Measurements from ENCODE around the gene NR4A3.

The NR4A3 gene

DNA sequence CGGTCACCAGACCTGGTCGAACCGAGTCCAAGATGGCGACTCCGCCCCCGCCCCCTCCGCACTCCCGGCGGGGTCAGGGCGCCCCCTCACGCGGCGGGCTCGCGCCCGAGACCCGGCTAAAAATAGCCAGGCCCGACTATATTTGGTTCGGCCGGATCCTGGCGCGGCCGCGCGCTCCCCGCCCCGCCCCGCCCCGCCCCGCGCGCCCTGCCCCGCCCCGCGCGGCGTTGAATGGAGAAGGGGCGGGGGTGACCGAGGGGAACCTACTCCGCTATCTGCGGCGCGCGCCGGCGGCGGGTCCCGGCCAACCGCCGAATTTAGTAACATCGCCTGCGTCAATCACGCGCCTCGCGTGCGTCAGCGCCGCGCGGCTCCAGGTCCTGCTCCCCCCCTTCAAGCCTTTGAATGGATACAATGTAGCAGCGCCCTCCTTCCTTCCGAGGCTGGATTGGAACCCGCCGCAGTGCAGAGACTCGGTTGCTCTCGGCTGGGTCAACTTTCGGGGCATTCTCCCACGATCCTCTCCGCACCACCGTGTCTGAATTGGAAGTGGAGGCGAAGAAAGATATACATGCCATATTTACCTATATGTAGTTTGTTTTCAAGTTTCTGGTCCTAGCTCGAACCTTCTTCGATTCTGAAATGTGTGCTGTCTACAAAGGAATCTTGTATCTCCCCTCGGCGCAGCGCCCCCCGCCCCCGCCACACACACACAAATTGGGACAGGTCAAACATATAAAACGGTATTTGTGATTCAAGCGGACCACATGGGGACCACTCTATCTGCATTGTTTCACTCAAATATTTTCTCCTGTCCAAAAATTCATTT is 1.6 kb upstream of the NR4A3 start:
- no peak for TF ChIP-seq JUND (IDR thresholded peaks at IDR 0.05; ENCODE audit: low read depth)
- in situ Hi-C loops (cut with HindIII; ENCODE audit: low pct_unique_long_range_greater_than_20kb, low sequenced_read_pairs): no loop called here
- peak; percentile 75 to 89 for DNase-seq (ENCODE audit: low read depth in 1 of 2, low spot score in 1 of 2)

GRCh38 chr9:99820685-99821395 is 845 bp upstream of the NR4A3 start:
- no peak for TF ChIP-seq JUND (IDR thresholded peaks at IDR 0.05; ENCODE audit: low read depth)
- in situ Hi-C loops (cut with HindIII; ENCODE audit: low pct_unique_long_range_greater_than_20kb, low sequenced_read_pairs): no loop called here
- peak in 1 of 2 experiments; percentile 48 for DNase-seq (ENCODE audit: low read depth in 1 of 2, low spot score in 1 of 2)

- DNase-seq (ENCODE audit: low read depth in 1 of 2, low spot score in 1 of 2): no peak
- in situ Hi-C loops (cut with HindIII; ENCODE audit: low pct_unique_long_range_greater_than_20kb, low sequenced_read_pairs): no loop called here
- TF ChIP-seq JUND (IDR thresholded peaks at IDR 0.05; ENCODE audit: low read depth): no peak
Observed at GRCh38 chr9:99822109-99822805, 572 bp downstream of the NR4A3 start.

DNA sequence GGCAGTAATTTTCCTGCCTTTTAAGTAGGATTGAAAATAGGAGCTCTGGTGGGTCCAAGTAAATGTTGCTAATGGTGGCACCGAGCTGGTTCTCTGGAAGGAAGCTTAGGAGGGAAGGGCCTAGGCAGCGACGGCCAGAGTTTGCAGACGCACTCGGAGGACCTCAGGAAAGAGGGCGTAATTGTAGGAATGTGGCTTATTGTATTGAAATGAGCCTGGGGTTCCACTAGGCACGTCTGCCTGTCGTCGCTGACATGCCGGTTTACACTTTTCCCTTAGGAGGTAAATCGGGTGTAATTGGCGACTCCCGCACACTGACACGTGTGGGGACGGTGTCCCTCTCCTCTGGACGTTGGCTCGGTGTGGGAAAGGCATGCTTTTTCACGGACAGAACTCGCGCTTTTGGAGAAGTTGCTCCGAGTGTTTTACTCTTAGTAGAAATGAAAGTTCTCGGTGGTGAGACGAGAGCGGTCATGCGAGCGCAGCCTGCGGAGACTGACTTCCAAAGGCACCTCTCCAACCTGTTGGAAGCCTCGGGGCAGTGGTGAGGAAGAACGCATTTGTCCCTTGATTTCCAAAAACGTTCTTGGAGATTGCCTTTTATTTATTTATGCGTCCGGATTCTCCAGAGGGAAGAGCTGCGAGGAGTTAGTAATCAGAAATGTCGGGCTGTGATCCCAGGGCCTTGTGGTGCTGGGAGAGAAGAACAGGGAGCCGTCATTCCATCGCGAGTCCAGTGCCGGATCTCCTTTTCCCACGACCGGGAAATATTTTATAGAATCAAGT is 1.3 kb downstream of the NR4A3 start:
- DNase-seq (ENCODE audit: low read depth in 1 of 2, low spot score in 1 of 2): peak in 1 of 2 experiments; percentile 12
- TF ChIP-seq JUND (IDR thresholded peaks at IDR 0.05; ENCODE audit: low read depth): no peak
- in situ Hi-C loops (cut with HindIII; ENCODE audit: low pct_unique_long_range_greater_than_20kb, low sequenced_read_pairs): no loop called here

GRCh38 chr9:99823681-99824377 is 2.1 kb downstream of the NR4A3 start:
- TF ChIP-seq JUND (IDR thresholded peaks at IDR 0.05; ENCODE audit: low read depth): no peak
- peak in 1 of 2 experiments; percentile 55 for DNase-seq (ENCODE audit: low read depth in 1 of 2, low spot score in 1 of 2)
- in situ Hi-C loops (cut with HindIII; ENCODE audit: low pct_unique_long_range_greater_than_20kb, low sequenced_read_pairs): no loop called here

- no peak for TF ChIP-seq JUND (IDR thresholded peaks at IDR 0.05; ENCODE audit: low read depth)
- DNase-seq (ENCODE audit: low read depth in 1 of 2, low spot score in 1 of 2): no peak
- in situ Hi-C loops (cut with HindIII; ENCODE audit: low pct_unique_long_range_greater_than_20kb, low sequenced_read_pairs): no loop called here
Observed at GRCh38 chr9:99824378-99825171, 2.9 kb downstream of the NR4A3 start.

DNA sequence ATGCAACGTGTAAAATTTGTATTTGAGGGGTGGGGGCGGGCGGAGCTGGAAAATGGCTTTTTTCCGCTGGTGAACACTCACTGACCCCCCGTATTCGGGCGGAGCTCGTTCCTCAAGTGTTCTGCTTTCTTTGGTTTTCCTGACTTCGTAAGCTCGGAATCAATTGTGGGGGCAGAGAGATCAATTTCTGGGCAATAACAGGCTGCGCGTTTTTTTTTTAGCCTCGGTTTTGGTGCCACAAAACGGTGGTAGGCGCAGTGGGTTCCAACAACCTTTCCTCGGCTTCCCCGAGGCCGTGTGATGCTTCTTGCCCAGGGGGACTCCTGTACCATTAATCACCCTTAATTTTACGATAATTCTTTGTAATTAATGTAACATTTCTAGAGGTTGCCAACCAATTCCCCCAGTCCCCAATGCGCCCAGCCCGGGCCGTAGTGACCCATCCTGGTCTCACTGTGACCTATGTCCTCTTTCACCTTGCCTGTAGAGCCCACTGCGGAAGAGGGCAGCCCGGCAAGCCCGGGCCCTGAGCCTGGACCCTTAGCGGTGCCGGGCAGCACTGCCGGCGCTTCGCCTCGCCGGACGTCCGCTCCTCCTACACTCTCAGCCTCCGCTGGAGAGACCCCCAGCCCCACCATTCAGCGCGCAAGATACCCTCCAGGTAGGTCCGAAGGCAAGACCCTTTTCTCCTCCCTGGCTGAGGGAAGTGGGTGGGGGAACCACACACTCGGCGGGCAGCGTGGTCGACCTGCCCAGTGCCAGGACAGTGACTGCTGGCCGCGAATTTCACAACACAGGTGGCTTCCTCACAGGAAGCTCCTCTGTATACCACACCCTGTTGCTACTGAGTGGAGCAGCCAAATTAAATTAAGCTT is 3.7 kb downstream of the NR4A3 start:
- no peak for DNase-seq (ENCODE audit: low read depth in 1 of 2, low spot score in 1 of 2)
- in situ Hi-C loops (cut with HindIII; ENCODE audit: low pct_unique_long_range_greater_than_20kb, low sequenced_read_pairs): no loop called here
- no peak for TF ChIP-seq JUND (IDR thresholded peaks at IDR 0.05; ENCODE audit: low read depth)

GRCh38 chr9:99826579-99826978 is 4.9 kb downstream of the NR4A3 start:
- DNase-seq (ENCODE audit: low read depth in 1 of 2, low spot score in 1 of 2): no peak
- in situ Hi-C loops (cut with HindIII; ENCODE audit: low pct_unique_long_range_greater_than_20kb, low sequenced_read_pairs): no loop called here
- TF ChIP-seq JUND (IDR thresholded peaks at IDR 0.05; ENCODE audit: low read depth): no peak

GRCh38 chr9:99827244-99827643 is 5.6 kb downstream of the NR4A3 start:
- in situ Hi-C loops (cut with HindIII; ENCODE audit: low pct_unique_long_range_greater_than_20kb, low sequenced_read_pairs): no loop called here
- DNase-seq (ENCODE audit: low read depth in 1 of 2, low spot score in 1 of 2): no peak
- TF ChIP-seq JUND (IDR thresholded peaks at IDR 0.05; ENCODE audit: low read depth): no peak

DNA sequence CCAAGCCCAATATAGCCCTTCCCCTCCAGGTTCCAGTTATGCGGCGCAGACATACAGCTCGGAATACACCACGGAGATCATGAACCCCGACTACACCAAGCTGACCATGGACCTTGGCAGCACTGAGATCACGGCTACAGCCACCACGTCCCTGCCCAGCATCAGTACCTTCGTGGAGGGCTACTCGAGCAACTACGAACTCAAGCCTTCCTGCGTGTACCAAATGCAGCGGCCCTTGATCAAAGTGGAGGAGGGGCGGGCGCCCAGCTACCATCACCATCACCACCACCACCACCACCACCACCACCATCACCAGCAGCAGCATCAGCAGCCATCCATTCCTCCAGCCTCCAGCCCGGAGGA is 6.3 kb downstream of the NR4A3 start:
- in situ Hi-C loops (cut with HindIII; ENCODE audit: low pct_unique_long_range_greater_than_20kb, low sequenced_read_pairs): no loop called here
- DNase-seq (ENCODE audit: low read depth in 1 of 2, low spot score in 1 of 2): no peak
- TF ChIP-seq JUND (IDR thresholded peaks at IDR 0.05; ENCODE audit: low read depth): no peak
